HepG2 (cell line): Measurements from ENCODE around the gene C10orf67. TPM values are rescaled to one million over a fixed set of nuclear protein-coding genes. Genes with fewer than 3 reads are reported as not detected.

Experiments
- ARID3A ChIP-seq: IDR thresholded peaks from 2 replicates; pipeline ENCODE4 v1.6.1; 2012; ENCODE audit warnings: low read depth, low read length, improper control_type of control experiment
- ASH2L ChIP-seq: fragments of 300-600, 200-600 bp; sonication (generic); IDR thresholded peaks from 2 replicates; pipeline ENCODE4 v1.7.0; 2017; ENCODE audit warnings: low read depth, mild to moderate bottlenecking, moderate library complexity, mixed read lengths, low read length; ENCODE audit not compliant: insufficient read length
- ETV5 ChIP-seq: IDR thresholded peaks from 2 replicates; pipeline ENCODE4 v1.6.1; 2018; ENCODE audit warnings: missing biosample characterization, missing genetic modification reagents, inconsistent platforms, borderline replicate concordance
- HNF1A ChIP-seq, 2 experiments: sonication (generic) in 1 of 2; formaldehyde crosslinking in 1 of 2; IDR thresholded peaks; 2 replicates each; pipeline versions ENCODE4 v1.4.0 to v1.6.1; 2016 to 2020; ENCODE audit warnings: borderline replicate concordance in 1 of 2, low read depth in 1 of 2, mild to moderate bottlenecking in 1 of 2, missing genetic modification reagents in 1 of 2
- ISL2 ChIP-seq: sonication (generic); formaldehyde crosslinking; IDR thresholded peaks from 2 replicates; pipeline ENCODE4 v1.5.0; 2020; ENCODE audit warnings: missing genetic modification reagents
- MIER2 ChIP-seq: IDR thresholded peaks from 2 replicates; pipeline ENCODE4 v1.6.1; 2016; ENCODE audit warnings: missing biosample characterization, missing genetic modification reagents
- PAXIP1 ChIP-seq: sonication (generic); formaldehyde crosslinking; conservative IDR thresholded peaks from 2 replicates; pipeline ENCODE4 v1.4.0; 2020; ENCODE audit warnings: mild to moderate bottlenecking, missing genetic modification reagents, moderate library complexity
- RAD51 ChIP-seq: fragments of 450-650 bp; IDR thresholded peaks from 2 replicates; pipeline ENCODE4 v1.6.1; 2016; ENCODE audit warnings: borderline replicate concordance
- RCOR2 ChIP-seq: IDR thresholded peaks from 2 replicates; pipeline ENCODE4 v1.6.1; 2016; ENCODE audit warnings: missing biosample characterization, missing genetic modification reagents
- REL ChIP-seq: sonication (generic); formaldehyde crosslinking; conservative IDR thresholded peaks from 2 replicates; pipeline ENCODE4 v1.8.0; 2022; ENCODE audit warnings: mild to moderate bottlenecking, missing genetic modification reagents, moderate library complexity
- SETDB1 ChIP-seq: sonication (generic); formaldehyde crosslinking; IDR thresholded peaks from 2 replicates; pipeline ENCODE4 v1.5.1; 2020; ENCODE audit warnings: missing genetic modification reagents, mild to moderate bottlenecking, borderline replicate concordance
- SP1 ChIP-seq, 2 experiments: fragments of 450-650 bp in 1 of 2; sonication (generic) in 1 of 2; formaldehyde crosslinking in 1 of 2; IDR thresholded peaks; 2 replicates each; pipeline versions ENCODE4 v1.4.0 to v1.6.1; 2016 to 2020; ENCODE audit warnings: missing genetic modification reagents in 1 of 2
- ZFP36L1 ChIP-seq: sonication (generic); formaldehyde crosslinking; IDR thresholded peaks from 2 replicates; pipeline ENCODE4 v1.8.0; 2022; ENCODE audit warnings: mild to moderate bottlenecking, missing genetic modification reagents, moderate library complexity
- ZMAT3 ChIP-seq: sonication (generic); formaldehyde crosslinking; conservative IDR thresholded peaks from 2 replicates; pipeline ENCODE4 v1.7.0; 2021; ENCODE audit warnings: missing genetic modification reagents
- ZMYM4 ChIP-seq: sonication (generic); formaldehyde crosslinking; IDR thresholded peaks from 2 replicates; pipeline ENCODE4 v1.8.1; 2023; ENCODE audit warnings: mild to moderate bottlenecking, missing genetic modification reagents
- ZNF10 ChIP-seq: sonication (generic); formaldehyde crosslinking; IDR thresholded peaks from 2 replicates; pipeline ENCODE4 v1.4.0; 2020; ENCODE audit warnings: mild to moderate bottlenecking, low read depth, missing genetic modification reagents, borderline replicate concordance
- ZNF441 ChIP-seq: sonication (generic); formaldehyde crosslinking; IDR thresholded peaks from 2 replicates; pipeline ENCODE4 v1.7.0; 2021; ENCODE audit warnings: missing genetic modification reagents, borderline replicate concordance
- ZSCAN5A ChIP-seq: sonication (generic); formaldehyde crosslinking; IDR thresholded peaks from 2 replicates; pipeline ENCODE4 v1.8.0; 2022; ENCODE audit warnings: mild to moderate bottlenecking, missing genetic modification reagents, borderline replicate concordance
- polyA plus RNA-seq, 8 experiments: library from polyadenylated mRNA; depleted of rRNA in 3 of 8; stranded (reverse) in 7 of 8; unstranded in 1 of 8; fragments of >200 nt; fragmentation: Illumina TruSeq in 4 of 8; extraction: Trizol in 4 of 8; gene quantifications; 2 replicates each; pipeline versions ENCODE4 v1.2.1 to v1.2.3, GENCODE V29; 2011 to 2016; ENCODE audit warnings: low read depth in 4 of 8, missing spikeins in 1 of 8, mixed read lengths in 1 of 8; ENCODE audit not compliant: insufficient read depth in 1 of 8
- total RNA-seq, 5 experiments: library from RNA; depleted of rRNA; stranded (reverse); fragments of >200 nt; fragmentation: Illumina TruSeq; extraction: Trizol; gene quantifications; 2 replicates each; pipeline ENCODE4 v1.2.3, GENCODE V29; 2016; ENCODE audit warnings: low read depth in 1 of 5

C10orf67 gene
- total and polyA plus RNA-seq, 2 of the 13 experiments (the other 11 are each of a cell fraction or from before 2014, with no cell fraction given) = not detected

- TF ChIP-seq RCOR2 (CRISPR knock-in tag) (0 out of 2 replicates have a peak, but pooled peaks have one; percentile 32), HNF1A (IDR thresholded peaks at IDR 0.05; ENCODE audit: low read depth) (peak; percentile 96), HNF1A (CRISPR knock-in tag; IDR thresholded peaks at IDR 0.05; ENCODE audit: borderline replicate concordance) (peak; percentile 92), SETDB1 (CRISPR knock-in tag) (no peak), REL (CRISPR knock-in tag) (no peak), ISL2 (CRISPR knock-in tag) (peak; percentile 82), ZMYM4 (CRISPR knock-in tag) (peak; percentile 6; the same call in 1 of the 2 replicates), ZMAT3 (no peak), PAXIP1 (CRISPR knock-in tag) (peak; percentile 96), MIER2 (CRISPR knock-in tag) (peak; percentile 22; the same call in 1 of the 2 replicates), ZNF441 (CRISPR knock-in tag) (no peak), SP1 (IDR thresholded peaks at IDR 0.05) (no peak), SP1 (CRISPR knock-in tag; IDR thresholded peaks at IDR 0.05) (peak; percentile 12; the same call in 1 of the 2 replicates), RAD51 (no peak), ZFP36L1 (peak; percentile 77), ZSCAN5A (CRISPR knock-in tag) (no peak), ETV5 (CRISPR knock-in tag) (peak; percentile 97), ASH2L (peak; percentile 38), ARID3A (peak; percentile 88), ZNF10 (CRISPR knock-in tag) (no peak)
These were observed 157.9 kb downstream of the C10orf67 start (continued) for GRCh38 chr10:23186697-23187096.
